Neural cell (in vitro differentiated cells): Measurements from ENCODE around the gene SERPINA3. TPM values are rescaled to one million over a fixed set of nuclear protein-coding genes. Genes with fewer than 3 reads are reported as not detected.

Source experiments
- H2AFZ ChIP-seq: fragments of 200-600, 300-800 bp; sonication (generic), shearing (Covaris generic); 2 replicates; pipeline ENCODE4 v1.6.0; 2014; ENCODE audit warnings: low read depth, mild to moderate bottlenecking, antibody characterized with exemption, low read length, moderate library complexity
- H3F3A ChIP-seq: fragments of 200-600 bp; shearing (Covaris generic); 2 replicates; pipeline ENCODE4 v1.6.1; 2016; ENCODE audit warnings: mild to moderate bottlenecking, moderate library complexity, mixed read lengths, antibody characterized with exemption, low read length; ENCODE audit not compliant: insufficient read depth, poor library complexity, severe bottlenecking
- H3K27ac ChIP-seq: fragments of 200-600, 300-800 bp; sonication (generic), shearing (Covaris generic); 2 replicates; pipeline ENCODE4 v1.5.1; 2014; ENCODE audit warnings: mild to moderate bottlenecking, low read length, moderate library complexity
- H3K27me3 ChIP-seq: fragments of 300-800, 200-600 bp; sonication (generic), shearing (Covaris generic); 2 replicates; pipeline ENCODE4 v1.6.0; 2014; ENCODE audit warnings: mild to moderate bottlenecking, low read depth, low read length, moderate library complexity; ENCODE audit not compliant: insufficient read depth
- H3K36me3 ChIP-seq: fragments of 300-800, 200-600 bp; sonication (generic), shearing (Covaris generic); 2 replicates; pipeline ENCODE4 v1.5.1; 2014; ENCODE audit warnings: mild to moderate bottlenecking, antibody characterized with exemption, low read length, moderate library complexity; ENCODE audit not compliant: insufficient read depth
- H3K4me2 ChIP-seq: fragments of 300-800, 200-600 bp; sonication (generic), shearing (Covaris generic); 2 replicates; pipeline ENCODE4 v1.6.0; 2014; ENCODE audit warnings: mild to moderate bottlenecking, low read length
- H3K4me3 ChIP-seq: fragments of 300-800, 200-600 bp; sonication (generic), shearing (Covaris generic); 2 replicates; pipeline ENCODE4 v1.5.1; 2014; ENCODE audit warnings: mild to moderate bottlenecking, low read length, moderate library complexity
- H3K79me2 ChIP-seq: fragments of 200-600 bp; shearing (Covaris generic); replicated peaks from 2 replicates; pipeline ENCODE4 v1.6.0; 2014; ENCODE audit warnings: mild to moderate bottlenecking, low read length, moderate library complexity; ENCODE audit not compliant: insufficient read depth
- H3K9ac ChIP-seq: fragments of 300-800, 200-600 bp; sonication (generic), shearing (Covaris generic); 2 replicates; pipeline ENCODE4 v1.6.1; 2016; ENCODE audit warnings: mild to moderate bottlenecking, low read length, mixed read lengths
- H3K9me2 ChIP-seq: fragments of 200-600 bp; shearing (Covaris generic); 2 replicates; pipeline ENCODE4 v1.6.1; 2016; ENCODE audit warnings: mild to moderate bottlenecking, low read length, mixed read lengths; ENCODE audit not compliant: insufficient read depth
- H3K9me3 ChIP-seq: fragments of 200-600, 300-800 bp; sonication (generic), shearing (Covaris generic); 2 replicates; pipeline ENCODE4 v1.6.1; 2016; ENCODE audit warnings: mild to moderate bottlenecking, mixed run types, low read length, moderate library complexity, mixed read lengths
- H4K20me1 ChIP-seq: fragments of 200-600 bp; shearing (Covaris generic); 2 replicates; pipeline ENCODE4 v1.6.1; 2016; ENCODE audit warnings: mild to moderate bottlenecking, mixed run types; ENCODE audit not compliant: insufficient read depth
- EP300 ChIP-seq: fragments of 450-650 bp; conservative IDR thresholded peaks from 2 replicates; pipeline ENCODE4 v1.6.1; 2014; ENCODE audit warnings: antibody characterized with exemption, mild to moderate bottlenecking, moderate library complexity; ENCODE audit not compliant: poor library complexity, severe bottlenecking
- EZH2 ChIP-seq: fragments of 200-600, 300-800 bp; shearing (Covaris generic), sonication (generic); IDR thresholded peaks from 2 replicates; pipeline ENCODE4 v1.6.1; 2014; ENCODE audit warnings: antibody characterized with exemption, low read length, borderline replicate concordance, mild to moderate bottlenecking; ENCODE audit not compliant: insufficient read depth, poor library complexity, severe bottlenecking
- MXI1 ChIP-seq: fragments of 450-650 bp; conservative IDR thresholded peaks from 2 replicates; pipeline ENCODE4 v1.6.1; 2014; ENCODE audit warnings: antibody characterized with exemption, mild to moderate bottlenecking; ENCODE audit not compliant: poor library complexity, severe bottlenecking
- POLR2AphosphoS5 ChIP-seq: IDR thresholded peaks from 2 replicates; pipeline ENCODE4 v1.6.1; 2012
- RAD21 ChIP-seq: fragments of 450-650 bp; conservative IDR thresholded peaks from 2 replicates; pipeline ENCODE4 v1.6.1; 2014; ENCODE audit warnings: antibody characterized with exemption, mild to moderate bottlenecking, moderate library complexity
- REST ChIP-seq: IDR thresholded peaks from 2 replicates; pipeline ENCODE4 v1.6.1; 2012; ENCODE audit warnings: borderline replicate concordance
- SMC3 ChIP-seq: fragments of 450-650 bp; conservative IDR thresholded peaks from 2 replicates; pipeline ENCODE4 v1.6.1; 2014; ENCODE audit warnings: antibody characterized with exemption, mild to moderate bottlenecking, moderate library complexity; ENCODE audit not compliant: poor library complexity
- TAF1 ChIP-seq: IDR thresholded peaks from 2 replicates; pipeline ENCODE4 v1.6.1; 2012; ENCODE audit warnings: low read depth
- polyA plus RNA-seq: library from polyadenylated mRNA; depleted of rRNA; stranded (reverse); fragments of >200 nt; gene quantifications from 2 replicates; pipeline ENCODE4 v1.2.3, GENCODE V29; 2014
- TF ChIP-seq, protein P1 (sequence below): fragments of 450-650 bp; IDR thresholded peaks from 2 replicates; pipeline ENCODE4 v1.5.1; 2014; ENCODE audit warnings: antibody characterized with exemption, mild to moderate bottlenecking, moderate library complexity; ENCODE audit not compliant: poor library complexity, severe bottlenecking

The SERPINA3 gene
- polyA plus RNA-seq, 1 donor from 2014 or later = not detected

DNA sequence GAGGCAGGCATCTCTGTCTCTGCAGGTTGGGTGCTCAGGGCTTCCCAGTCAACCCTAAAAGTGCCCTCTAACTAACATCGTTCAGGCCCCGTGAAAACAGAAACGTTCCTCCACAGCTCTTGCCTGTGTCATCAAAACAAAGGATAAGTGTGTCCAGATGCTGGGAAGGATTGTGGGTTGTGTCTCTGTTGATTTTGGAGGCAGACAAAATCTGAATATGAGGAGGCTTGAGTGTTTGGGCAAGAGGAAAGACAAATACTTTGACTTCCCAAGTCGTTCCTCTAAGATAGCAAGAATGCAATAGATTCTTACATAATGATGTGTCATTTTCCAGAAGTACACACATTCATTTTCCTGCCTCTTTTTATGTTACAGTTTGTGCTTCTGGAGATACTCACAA lies 52.9 kb downstream of the SERPINA3 start:
- Histone ChIP-seq H3K27ac (no peak overlapping the region), H3F3A (no peaks in the 10 kb centered on the region), H3K27me3 (no peaks in the 10 kb centered on the region), H3K4me2 (no peak overlapping the region), H4K20me1 (no peaks in the 10 kb centered on the region), H3K9me3 (no peaks in the 10 kb centered on the region), H2AFZ (no peak overlapping the region), H3K9me2 (no peaks in the 10 kb centered on the region), H3K36me3 (no peaks in the 10 kb centered on the region), H3K79me2 (no peaks in the 10 kb centered on the region), H3K4me3 (no peak overlapping the region), H3K9ac (no peak overlapping the region)
- TF ChIP-seq, protein P1, sequence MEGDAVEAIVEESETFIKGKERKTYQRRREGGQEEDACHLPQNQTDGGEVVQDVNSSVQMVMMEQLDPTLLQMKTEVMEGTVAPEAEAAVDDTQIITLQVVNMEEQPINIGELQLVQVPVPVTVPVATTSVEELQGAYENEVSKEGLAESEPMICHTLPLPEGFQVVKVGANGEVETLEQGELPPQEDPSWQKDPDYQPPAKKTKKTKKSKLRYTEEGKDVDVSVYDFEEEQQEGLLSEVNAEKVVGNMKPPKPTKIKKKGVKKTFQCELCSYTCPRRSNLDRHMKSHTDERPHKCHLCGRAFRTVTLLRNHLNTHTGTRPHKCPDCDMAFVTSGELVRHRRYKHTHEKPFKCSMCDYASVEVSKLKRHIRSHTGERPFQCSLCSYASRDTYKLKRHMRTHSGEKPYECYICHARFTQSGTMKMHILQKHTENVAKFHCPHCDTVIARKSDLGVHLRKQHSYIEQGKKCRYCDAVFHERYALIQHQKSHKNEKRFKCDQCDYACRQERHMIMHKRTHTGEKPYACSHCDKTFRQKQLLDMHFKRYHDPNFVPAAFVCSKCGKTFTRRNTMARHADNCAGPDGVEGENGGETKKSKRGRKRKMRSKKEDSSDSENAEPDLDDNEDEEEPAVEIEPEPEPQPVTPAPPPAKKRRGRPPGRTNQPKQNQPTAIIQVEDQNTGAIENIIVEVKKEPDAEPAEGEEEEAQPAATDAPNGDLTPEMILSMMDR = no peak
- no peak for TF ChIP-seq MXI1
- no peak for TF ChIP-seq REST
- TF ChIP-seq SMC3 = no peak
- TF ChIP-seq POLR2AphosphoS5 = no peak
- no peak for TF ChIP-seq RAD21
- TF ChIP-seq EZH2 = no peak
- TF ChIP-seq TAF1 = no peak
- no peak for TF ChIP-seq EP300

GRCh38 chr14:94665544-94665943 lies 53.4 kb downstream of the SERPINA3 start:
- Histone ChIP-seq H3K9ac (no peak overlapping the region), H3K4me2 (no peak overlapping the region), H3K79me2 (no peaks in the 10 kb centered on the region), H3K36me3 (no peaks in the 10 kb centered on the region), H3K9me3 (no peaks in the 10 kb centered on the region), H3K9me2 (no peaks in the 10 kb centered on the region), H3K27ac (no peak overlapping the region), H3F3A (no peaks in the 10 kb centered on the region), H3K4me3 (no peak overlapping the region), H2AFZ (no peak overlapping the region), H3K27me3 (no peaks in the 10 kb centered on the region), H4K20me1 (no peaks in the 10 kb centered on the region)
- no peak for TF ChIP-seq TAF1
- TF ChIP-seq EP300 = no peak
